DND-41 (cell line): ENCODE data around the gene HHATL.

Experiments
- ATAC-seq: fragments of 200-7000 bp; cut with Tn5 transposase; 3 replicates; pipeline ENCODE4 v1.9.1; 2021; ENCODE audit warnings: low read depth; ENCODE audit not compliant: insufficient read depth
- DNase-seq: peaks from one replicate; pipeline ENCODE4 v3.0.0-alpha.2; 2020
- H2AFZ ChIP-seq: 2 replicates; pipeline ENCODE4 v1.6.0; 2012; ENCODE audit warnings: low read depth, low read length
- H3K27ac ChIP-seq: 2 replicates; pipeline ENCODE4 v1.5.1; 2012; ENCODE audit warnings: low read length, inconsistent platforms
- H3K27me3 ChIP-seq: fragments of 200-600 bp; sonication (generic); 2 replicates; pipeline ENCODE4 v1.6.0; 2012; ENCODE audit warnings: low read length, mild to moderate bottlenecking, inconsistent platforms; ENCODE audit not compliant: insufficient read depth, poor library complexity
- H3K36me3 ChIP-seq: 2 replicates; pipeline ENCODE4 v1.5.1; 2012; ENCODE audit warnings: low read length, inconsistent platforms; ENCODE audit not compliant: insufficient read depth
- H3K4me1 ChIP-seq: 2 replicates; pipeline ENCODE4 v1.5.1; 2012; ENCODE audit warnings: mild to moderate bottlenecking, low read length; ENCODE audit not compliant: insufficient read depth
- H3K4me2 ChIP-seq: 2 replicates; pipeline ENCODE4 v1.6.0; 2012; ENCODE audit warnings: mild to moderate bottlenecking, moderate library complexity, low read length, inconsistent platforms; ENCODE audit not compliant: insufficient read depth
- H3K4me3 ChIP-seq, 2 experiments: fragments of 200-600 bp in 1 of 2; shearing (Covaris generic) in 1 of 2; 2 replicates each; pipeline ENCODE4 v1.5.1; 2012 to 2016; ENCODE audit warnings: inconsistent platforms in 2 of 2, low read length in 2 of 2, mild to moderate bottlenecking in 2 of 2, low read depth in 1 of 2, moderate library complexity in 1 of 2
- H3K79me2 ChIP-seq: 2 replicates; pipeline ENCODE4 v1.6.0; 2012; ENCODE audit warnings: low read length, inconsistent platforms; ENCODE audit not compliant: insufficient read depth
- H3K9ac ChIP-seq: 2 replicates; pipeline ENCODE4 v1.6.0; 2012; ENCODE audit warnings: low read depth, mild to moderate bottlenecking, inconsistent platforms, low read length, moderate library complexity
- H3K9me3 ChIP-seq: 2 replicates; pipeline ENCODE4 v1.5.1; 2012; ENCODE audit warnings: low read length, moderate library complexity, mild to moderate bottlenecking, inconsistent platforms; ENCODE audit not compliant: insufficient read depth, severe bottlenecking
- H4K20me1 ChIP-seq: 2 replicates; pipeline ENCODE4 v1.6.0; 2012; ENCODE audit warnings: low read length; ENCODE audit not compliant: insufficient read depth
- CTCF ChIP-seq: IDR thresholded peaks from 2 replicates; pipeline ENCODE4 v1.5.1; 2012; ENCODE audit warnings: borderline replicate concordance, low read length, moderate library complexity, mild to moderate bottlenecking; ENCODE audit not compliant: poor library complexity, severe bottlenecking; ENCODE audit errors: extremely low read depth
- EZH2 ChIP-seq: IDR thresholded peaks from 3 replicates; pipeline ENCODE4 v1.6.1; 2012; ENCODE audit warnings: borderline replicate concordance, low read depth, mild to moderate bottlenecking, moderate library complexity, low read length, inconsistent platforms; ENCODE audit not compliant: severe bottlenecking

The HHATL gene

DNA sequence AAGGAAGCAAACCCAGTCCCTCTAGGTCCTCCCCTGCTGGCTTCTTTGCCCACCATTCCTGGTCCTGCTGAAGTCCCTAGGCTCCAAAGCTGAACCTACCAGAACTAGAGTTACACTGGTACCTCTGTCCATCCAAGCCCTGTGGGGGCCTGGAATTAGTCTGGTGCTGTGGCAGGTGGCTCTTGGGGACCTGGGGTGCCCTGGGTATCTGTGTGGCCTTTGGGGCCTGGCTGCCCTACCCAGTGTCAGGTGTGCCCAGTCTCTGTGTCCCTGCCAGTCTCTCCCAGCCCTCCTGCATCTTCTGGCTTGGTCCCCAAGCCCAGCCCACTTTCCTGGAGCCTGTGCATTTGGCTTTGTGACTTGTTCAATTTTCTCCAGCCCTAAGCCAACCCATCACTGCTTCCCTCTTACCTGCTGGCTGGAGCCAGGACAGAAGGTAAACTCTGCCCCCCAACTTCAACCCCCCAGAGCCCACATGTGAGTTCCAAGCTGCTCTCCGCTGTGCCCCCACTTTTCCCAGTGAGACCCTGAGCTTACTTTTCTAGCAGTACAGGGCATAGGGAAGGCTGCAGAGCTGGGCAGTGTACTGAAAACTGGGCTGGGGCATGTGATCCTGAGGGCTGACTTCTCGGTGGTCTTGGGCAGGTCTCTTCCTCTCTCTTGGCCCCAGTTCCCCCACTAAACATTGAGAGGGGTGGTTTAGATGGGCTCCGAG lies 28.3 kb upstream of the HHATL start:
- DNase-seq, result no peak

GRCh38 chr3:42730294-42730693 lies 27.7 kb upstream of the HHATL start:
- Histone ChIP-seq H3K27me3 (peaks cover 3% of the 10 kb centered on the region), H2AFZ (no peak overlapping the region), H3K79me2 (no peaks in the 10 kb centered on the region), H3K4me2 (no peak overlapping the region), H3K27ac (no peak overlapping the region), H4K20me1 (no peaks in the 10 kb centered on the region), H3K36me3 (no peaks in the 10 kb centered on the region), H3K9me3 (no peaks in the 10 kb centered on the region), H3K4me1 (no peaks in the 10 kb centered on the region), H3K4me3 (no peak overlapping the region), H3K9ac (no peak overlapping the region)
- DNase-seq (no peak), ATAC-seq (no peak)
- TF ChIP-seq EZH2 (no peak), CTCF (no peak)

More for the DNA sequence above, 28.3 kb upstream of the HHATL start:
- H3K27me3 ChIP-seq, result peaks cover 3% of the 10 kb centered on the region
- no peak overlapping the region for H3K4me2 ChIP-seq
- H3K27ac ChIP-seq, result no peak overlapping the region
- no peaks in the 10 kb centered on the region for H3K79me2 ChIP-seq
- H3K9ac ChIP-seq, result no peak overlapping the region
- no peak for TF ChIP-seq CTCF
- TF ChIP-seq EZH2, result no peak
- H3K9me3 ChIP-seq, result no peaks in the 10 kb centered on the region
- H3K4me1 ChIP-seq, result no peaks in the 10 kb centered on the region
- H4K20me1 ChIP-seq, result no peaks in the 10 kb centered on the region
- H3K36me3 ChIP-seq, result no peaks in the 10 kb centered on the region
- H2AFZ ChIP-seq, result no peak overlapping the region
- no peak for ATAC-seq
- no peak overlapping the region for H3K4me3 ChIP-seq

GRCh38 chr3:42729404-42730145 lies 27.0 kb upstream of the HHATL start:
- ATAC-seq (no peak), DNase-seq (no peak)
- Histone ChIP-seq H3K9me3 (no peaks in the 10 kb centered on the region), H3K4me1 (no peaks in the 10 kb centered on the region), H2AFZ (no peak overlapping the region), H3K27me3 (peaks cover 3% of the 10 kb centered on the region), H4K20me1 (no peaks in the 10 kb centered on the region), H3K9ac (no peak overlapping the region), H3K4me2 (no peak overlapping the region), H3K4me3 (no peak overlapping the region), H3K36me3 (no peaks in the 10 kb centered on the region), H3K27ac (no peak overlapping the region), H3K79me2 (no peaks in the 10 kb centered on the region)
- TF ChIP-seq CTCF (no peak), EZH2 (no peak)
